A549 (cell line): ENCODE data around the gene NTN1. TPM values are rescaled to one million over a fixed set of nuclear protein-coding genes. Genes with fewer than 3 reads are reported as not detected.
"Not testable (repeated sequence)": the region's sequence is repeated elsewhere in the genome, so short reads cannot be mapped to it uniquely, and the experiment has no call there.

Experiments
- ATAC-seq, 2 experiments: fragments of 200-7000 bp in 1 of 2; fragments of >200 bp in 1 of 2; cut with Nextera tagmentation in 1 of 2; cut with Tn5 transposase in 1 of 2; 3 replicates each; pipeline versions ENCODE4 v1.8.0 to v1.9.1; 2018 to 2020; ENCODE audit warnings: mild to moderate bottlenecking in 1 of 2, moderate library complexity in 1 of 2
- CTCF ChIA-PET: fragments of 300-600 bp; sonication (Branson Sonifier 250); formaldehyde crosslinking; extraction: SDS; loops from one replicate; lab custom pipeline; 2021; ENCODE audit warnings: antibody characterized with exemption, inconsistent platforms; lab: Yijun Ruan, JAX
- POLR2A ChIA-PET: fragments of 350-600 bp; formaldehyde crosslinking; extraction: SDS; loops from one replicate; lab custom pipeline; 2021; ENCODE audit warnings: antibody characterized with exemption, inconsistent platforms; lab: Yijun Ruan, JAX
- DNase-seq, 2 experiments: peaks; one replicate each; pipeline versions ENCODE4 v3.0.0 to v3.0.0-alpha.2; 2011 to 2016; ENCODE audit warnings: low read depth in 1 of 2, low spot score in 1 of 2
- FAIRE-seq: peaks from 2 replicates; lab custom pipeline; 2011; peaks lifted over from hg19 to GRCh38; lab: Jason Lieb, UNC
- H3K27ac ChIP-seq, 2 experiments: fragments of >200 bp; sonication (Bioruptor Twin); formaldehyde crosslinking; 3 replicates each; pipeline ENCODE4 v1.5.1; 2016 to 2017
- H3K4me1 ChIP-seq: fragments of >200 bp; sonication (Bioruptor Twin); formaldehyde crosslinking; 3 replicates; pipeline ENCODE4 v1.6.1; 2016
- H3K4me2 ChIP-seq: fragments of >200 bp; sonication (Bioruptor Twin); formaldehyde crosslinking; 3 replicates; pipeline ENCODE4 v1.6.1; 2016
- H3K4me3 ChIP-seq: fragments of >200 bp; sonication (Bioruptor Twin); formaldehyde crosslinking; 3 replicates; pipeline ENCODE4 v1.5.1; 2016
- H3K9me3 ChIP-seq: fragments of >200 bp; sonication (Bioruptor Twin); formaldehyde crosslinking; 3 replicates; pipeline ENCODE4 v1.6.1; 2016
- BHLHE40 ChIP-seq: IDR thresholded peaks from 2 replicates; pipeline ENCODE4 v1.6.1; 2012; ENCODE audit warnings: low read depth, low read length, inconsistent platforms
- EHF ChIP-seq: fragments of 250-450 bp; sonication (Bioruptor Pico); IDR thresholded peaks from 2 replicates; pipeline ENCODE4 v1.5.0; 2020; ENCODE audit warnings: mild to moderate bottlenecking
- FOXS1 ChIP-seq: fragments of 250-450 bp; sonication (Bioruptor Pico); IDR thresholded peaks from 2 replicates; pipeline ENCODE4 v1.5.0; 2020; ENCODE audit warnings: mild to moderate bottlenecking, moderate library complexity
- HES2 ChIP-seq: fragments of >200 bp; sonication (Bioruptor Twin); formaldehyde crosslinking; IDR thresholded peaks from 2 replicates; pipeline ENCODE4 v1.6.1; 2016
- HEYL ChIP-seq: fragments of 250-450 bp; sonication (Bioruptor Pico); IDR thresholded peaks from 2 replicates; pipeline ENCODE4 v1.8.0; 2021; ENCODE audit warnings: mild to moderate bottlenecking, moderate library complexity
- JUN ChIP-seq, 2 experiments: fragments of >200 bp; sonication (Bioruptor Twin); formaldehyde crosslinking; IDR thresholded peaks; 2 replicates in 1 of 2; 3 replicates in 1 of 2; pipeline ENCODE4 v1.6.1; 2016 to 2017
- JUNB ChIP-seq: fragments of >200 bp; sonication (Bioruptor Twin); formaldehyde crosslinking; IDR thresholded peaks from 2 replicates; pipeline ENCODE4 v1.6.1; 2016
- MAFK ChIP-seq: fragments of 450-650 bp; IDR thresholded peaks from 2 replicates; pipeline ENCODE4 v1.6.1; 2014; ENCODE audit not compliant: partially characterized antibody
- NPAS2 ChIP-seq: fragments of 250-450 bp; sonication (Bioruptor Pico); IDR thresholded peaks from 2 replicates; pipeline ENCODE4 v1.8.0; 2022; ENCODE audit warnings: mild to moderate bottlenecking, moderate library complexity, borderline replicate concordance
- PBX3 ChIP-seq: IDR thresholded peaks from 2 replicates; pipeline ENCODE4 v1.6.1; 2012
- PHF8 ChIP-seq: fragments of 200-600 bp; sonication (generic); IDR thresholded peaks from 2 replicates; pipeline ENCODE4 v1.6.1; 2016; ENCODE audit warnings: low read depth, mild to moderate bottlenecking, antibody characterized with exemption, moderate library complexity, borderline replicate concordance
- POLR2A ChIP-seq: IDR thresholded peaks from 2 replicates; pipeline ENCODE4 v1.6.1; 2012; ENCODE audit warnings: mild to moderate bottlenecking, low read length
- RARB ChIP-seq: fragments of 250-450 bp; sonication (Bioruptor Pico); IDR thresholded peaks from 2 replicates; pipeline ENCODE4 v1.8.0; 2021; ENCODE audit warnings: mild to moderate bottlenecking, moderate library complexity
- TFCP2L1 ChIP-seq: fragments of 250-450 bp; sonication (Bioruptor Pico); IDR thresholded peaks from 2 replicates; pipeline ENCODE4 v1.5.0; 2021; ENCODE audit warnings: mild to moderate bottlenecking
- TP53 ChIP-seq: fragments of 250-450 bp; sonication (Bioruptor Pico); IDR thresholded peaks from 2 replicates; pipeline ENCODE4 v1.5.0; 2021; ENCODE audit warnings: mild to moderate bottlenecking, moderate library complexity
- ZC3H11A ChIP-seq: fragments of 450-650 bp; IDR thresholded peaks from 2 replicates; pipeline ENCODE4 v1.6.1; 2014; ENCODE audit warnings: antibody characterized with exemption, mild to moderate bottlenecking
- WGBS: methylation state at CpG from one replicate; pipeline ENCODE4 v1.1.6; 2017; ENCODE audit errors: missing lambda C conversion rate; 5-methylcytosine and 5-hydroxymethylcytosine counted together
- polyA plus RNA-seq, 4 experiments: library from polyadenylated mRNA; depleted of rRNA in 3 of 4; stranded (reverse); fragments of >200 nt; fragmentation: RNase III in 1 of 4; extraction: RNeasy Plus Mini Kit Qiagen cat#74134 plus additional on column Dnase treatment in 1 of 4; gene quantifications; 2 replicates in 3 of 4; 3 replicates in 1 of 4; pipeline ENCODE4 v1.2.3, GENCODE V29; 2011 to 2017
- TF ChIP-seq, protein P1 (sequence below): fragments of 150-350 bp; IDR thresholded peaks from 2 replicates; pipeline ENCODE4 v1.6.1; 2014; ENCODE audit warnings: low read depth, mild to moderate bottlenecking, low read length

NTN1 gene
- polyA plus RNA-seq, 2 of the 4 experiments (the other 2 are of a cell fraction): 0.12 to 0.13 TPM

GRCh38 chr17:9098242-9098825 lies 77.0 kb downstream of the NTN1 start:
- Histone ChIP-seq H3K9me3 (peaks cover 4% of the 10 kb centered on the region; the same call in 1 of the 3 replicates), H3K27ac (no peak overlapping the region), H3K4me2 (no peak overlapping the region), H3K4me1 (no peaks in the 10 kb centered on the region), H3K4me3 (no peak overlapping the region)
- CTCF ChIA-PET: no interaction called here
- DNase-seq (no peak), ATAC-seq (no peak), FAIRE-seq (no peak)
- POLR2A ChIA-PET: no interaction called here
- no peak for TF ChIP-seq TP53
- TF ChIP-seq BHLHE40: no peak
- no peak for TF ChIP-seq JUN (IDR thresholded peaks at IDR 0.05)
- no peak for TF ChIP-seq TFCP2L1 (CRISPR knock-in tag)
- TF ChIP-seq EHF (CRISPR knock-in tag): no peak
- no peak for TF ChIP-seq ZC3H11A
- TF ChIP-seq HES2: no peak
- no peak for TF ChIP-seq NPAS2 (CRISPR knock-in tag)
- no peak for TF ChIP-seq JUNB
- no peak for TF ChIP-seq PBX3
- WGBS: 13% methylated on average over 6 of the region's 6 CpGs

DNA sequence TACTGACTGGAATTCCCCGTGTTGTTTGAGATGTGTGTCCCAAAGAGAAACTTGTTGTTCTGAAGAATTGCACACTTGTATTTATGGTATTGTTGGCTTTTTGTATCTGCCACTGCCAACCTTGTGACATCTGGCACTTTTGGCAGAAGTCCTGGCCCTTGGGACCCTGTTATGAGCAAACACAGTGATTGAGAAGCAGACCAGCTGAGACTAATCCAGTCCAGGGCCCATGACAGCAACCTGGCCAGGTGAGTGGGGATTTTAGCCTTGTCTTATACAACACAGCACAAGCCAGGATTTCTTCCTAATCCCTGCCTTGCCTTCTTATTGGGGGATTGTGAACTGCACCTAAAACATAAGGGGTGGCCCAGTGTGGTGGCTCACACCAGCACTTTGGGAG lies 80.0 kb downstream of the NTN1 start:
- no peak overlapping the region for H3K4me3 ChIP-seq
- ChIA-PET POLR2A (no interaction called here), CTCF (no interaction called here)
- FAIRE-seq: no peak
- WGBS: 46% methylated on average over 1 of the region's 1 CpG
- TF ChIP-seq PHF8 (no peak), EHF (CRISPR knock-in tag) (no peak), RARB (CRISPR knock-in tag) (no peak), JUNB (no peak), HES2 (no peak)
- TF ChIP-seq, all 56 proteins: peak for 0
- H3K9me3 ChIP-seq: peaks cover 4% of the 10 kb centered on the region; the same call in 1 of the 3 replicates
- ATAC-seq: no peak
- no peak overlapping the region for H3K27ac ChIP-seq
- no peaks in the 10 kb centered on the region for H3K4me1 ChIP-seq
- DNase-seq: no peak
- no peak overlapping the region for H3K4me2 ChIP-seq

GRCh38 chr17:9103193-9103592 lies 81.9 kb downstream of the NTN1 start:
- H3K4me2 ChIP-seq, H3K9me3 ChIP-seq, FAIRE-seq, H3K27ac ChIP-seq, H3K4me1 ChIP-seq, H3K4me3 ChIP-seq, POLR2A ChIA-PET, DNase-seq, ATAC-seq: not testable (repeated sequence)
- CTCF ChIA-PET: interaction anchor here (0.6 to 0.7 kb wide), 2 partner anchors 8 to 215 kb away, joined by 3 read pairs; no protein-coding TSS in a partner anchor
- 9% methylated on average over 3 of the region's 3 CpGs for WGBS

- no peak overlapping the region for H3K27ac ChIP-seq
- no peak overlapping the region for H3K4me2 ChIP-seq
- ChIA-PET POLR2A (no interaction called here), CTCF (no interaction called here)
- no peak for ATAC-seq
- peaks cover 4% of the 10 kb centered on the region; the same call in 1 of the 3 replicates for H3K9me3 ChIP-seq
- WGBS: 66% methylated on average over 13 of the region's 18 CpGs
- no peak for FAIRE-seq
- no peak overlapping the region for H3K4me3 ChIP-seq
- TF ChIP-seq MAFK: no peak
- TF ChIP-seq, protein P1, sequence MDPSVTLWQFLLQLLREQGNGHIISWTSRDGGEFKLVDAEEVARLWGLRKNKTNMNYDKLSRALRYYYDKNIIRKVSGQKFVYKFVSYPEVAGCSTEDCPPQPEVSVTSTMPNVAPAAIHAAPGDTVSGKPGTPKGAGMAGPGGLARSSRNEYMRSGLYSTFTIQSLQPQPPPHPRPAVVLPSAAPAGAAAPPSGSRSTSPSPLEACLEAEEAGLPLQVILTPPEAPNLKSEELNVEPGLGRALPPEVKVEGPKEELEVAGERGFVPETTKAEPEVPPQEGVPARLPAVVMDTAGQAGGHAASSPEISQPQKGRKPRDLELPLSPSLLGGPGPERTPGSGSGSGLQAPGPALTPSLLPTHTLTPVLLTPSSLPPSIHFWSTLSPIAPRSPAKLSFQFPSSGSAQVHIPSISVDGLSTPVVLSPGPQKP: no peak
- no peak for TF ChIP-seq HEYL (CRISPR knock-in tag)
- TF ChIP-seq POLR2A: no peak
- no peak for TF ChIP-seq FOXS1 (CRISPR knock-in tag)
- TF ChIP-seq, all 56 proteins: peak for 0
- no peak for DNase-seq
- H3K4me1 ChIP-seq: no peaks in the 10 kb centered on the region
Observed at GRCh38 chr17:9104370-9105041, 83.2 kb downstream of the NTN1 start.
